NCI-H2196 (cell line): ENCODE results near the gene LRIT2.
"Not testable (repeated sequence)": the region's sequence is repeated elsewhere in the genome, so short reads cannot be mapped to it uniquely, and the experiment has no call there.

ENCODE experiments used
- DNase-seq: peaks from one replicate; lab custom pipeline; 2025; ENCODE audit not compliant: unreplicated experiment; lab: John Stamatoyannopoulos, UW

Gene LRIT2

DNA sequence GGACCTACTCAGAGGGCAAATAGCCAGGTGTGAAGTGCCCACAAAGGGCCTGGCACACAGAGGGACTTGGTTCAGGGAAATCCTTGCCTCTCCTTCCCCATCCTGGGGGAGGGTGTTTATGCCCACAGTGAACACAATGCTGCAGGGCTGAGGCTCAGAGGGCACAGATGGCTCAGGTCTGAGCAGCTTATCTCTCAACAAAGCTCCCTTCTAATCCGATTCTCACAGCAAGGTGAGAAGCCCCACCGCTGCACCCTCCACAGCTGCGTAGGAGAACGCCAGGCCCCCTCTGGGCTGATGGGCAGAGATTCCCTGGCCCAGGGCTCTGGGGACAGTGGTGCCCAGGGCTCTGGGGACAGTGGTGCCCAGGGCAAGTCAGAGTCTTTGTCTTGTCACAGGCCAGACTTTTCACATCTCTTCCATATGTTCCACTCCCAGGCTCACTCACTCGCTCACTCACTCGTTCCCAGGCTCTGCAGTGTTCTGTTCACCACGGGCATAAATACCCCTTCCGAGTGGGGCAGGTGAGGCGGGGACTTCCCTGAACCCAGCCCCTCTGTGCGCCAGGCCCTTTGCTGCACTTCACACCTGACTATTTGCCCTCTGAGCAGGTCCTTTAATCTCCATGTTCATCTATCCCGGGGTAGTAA lies 39.7 kb downstream of the LRIT2 start:
- DNase-seq: peak; percentile 7

GRCh38 chr10:84184517-84184916 lies 40.8 kb downstream of the LRIT2 start:
- DNase-seq: peak; percentile 5

DNA sequence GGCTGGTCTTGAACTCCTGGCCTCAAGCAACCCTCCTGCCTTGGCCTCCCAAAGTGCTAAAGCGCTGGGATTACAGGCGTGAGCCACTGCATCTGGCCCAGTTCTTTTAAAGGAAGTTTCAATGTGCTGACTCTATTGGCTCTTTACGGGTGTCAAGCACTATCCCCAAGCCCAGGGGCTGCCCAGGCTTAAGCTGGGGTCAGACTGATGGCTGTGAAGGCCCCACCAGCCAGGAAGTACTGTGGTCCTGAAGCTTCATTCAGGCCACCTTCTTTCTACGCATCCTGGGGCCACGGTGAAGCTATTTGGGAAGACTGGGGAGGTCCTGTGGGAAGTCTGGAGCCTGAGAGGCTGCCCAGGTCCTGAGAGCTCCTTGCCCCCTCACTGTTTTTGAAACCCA lies 43.7 kb downstream of the LRIT2 start:
- no peak for DNase-seq

GRCh38 chr10:84180386-84180785 lies 45.0 kb downstream of the LRIT2 start:
- DNase-seq: not testable (repeated sequence)

- peak; percentile 67 for DNase-seq
These were observed 46.2 kb downstream of the LRIT2 start for GRCh38 chr10:84179059-84179710.

DNA sequence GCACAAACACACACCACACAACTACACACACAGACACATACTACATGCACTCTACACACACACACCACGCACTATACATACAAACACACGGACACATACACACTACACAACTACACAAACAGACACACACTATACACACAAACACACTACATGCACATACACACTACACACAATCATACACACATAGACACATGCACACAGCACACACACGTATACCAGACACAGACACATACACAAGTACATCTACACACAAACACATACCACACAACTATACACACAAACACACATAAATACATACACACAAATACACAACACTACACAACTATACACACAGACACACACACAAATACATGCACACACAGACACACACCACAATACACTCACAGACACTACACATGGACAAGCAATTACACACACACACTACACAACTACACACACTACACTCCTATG lies 47.2 kb downstream of the LRIT2 start:
- DNase-seq: no peak

- no peak for DNase-seq
These were observed 47.7 kb downstream of the LRIT2 start for GRCh38 chr10:84177541-84178141.

- DNase-seq: no peak
These were observed 48.4 kb downstream of the LRIT2 start for GRCh38 chr10:84176836-84177474.

GRCh38 chr10:84176351-84176750 lies 49.0 kb downstream of the LRIT2 start:
- no peak for DNase-seq

GRCh38 chr10:84175436-84175835 lies 49.9 kb downstream of the LRIT2 start:
- DNase-seq: no peak

GRCh38 chr10:84173501-84173929 lies 51.8 kb downstream of the LRIT2 start, which contains the start of gene GPR15LG:
Gene GPR15LG, plus strand, starts transcription at chr10:84173801. Its CDS starts 51 bp downstream, at chr10:84173852.
- no peak for DNase-seq

DNA sequence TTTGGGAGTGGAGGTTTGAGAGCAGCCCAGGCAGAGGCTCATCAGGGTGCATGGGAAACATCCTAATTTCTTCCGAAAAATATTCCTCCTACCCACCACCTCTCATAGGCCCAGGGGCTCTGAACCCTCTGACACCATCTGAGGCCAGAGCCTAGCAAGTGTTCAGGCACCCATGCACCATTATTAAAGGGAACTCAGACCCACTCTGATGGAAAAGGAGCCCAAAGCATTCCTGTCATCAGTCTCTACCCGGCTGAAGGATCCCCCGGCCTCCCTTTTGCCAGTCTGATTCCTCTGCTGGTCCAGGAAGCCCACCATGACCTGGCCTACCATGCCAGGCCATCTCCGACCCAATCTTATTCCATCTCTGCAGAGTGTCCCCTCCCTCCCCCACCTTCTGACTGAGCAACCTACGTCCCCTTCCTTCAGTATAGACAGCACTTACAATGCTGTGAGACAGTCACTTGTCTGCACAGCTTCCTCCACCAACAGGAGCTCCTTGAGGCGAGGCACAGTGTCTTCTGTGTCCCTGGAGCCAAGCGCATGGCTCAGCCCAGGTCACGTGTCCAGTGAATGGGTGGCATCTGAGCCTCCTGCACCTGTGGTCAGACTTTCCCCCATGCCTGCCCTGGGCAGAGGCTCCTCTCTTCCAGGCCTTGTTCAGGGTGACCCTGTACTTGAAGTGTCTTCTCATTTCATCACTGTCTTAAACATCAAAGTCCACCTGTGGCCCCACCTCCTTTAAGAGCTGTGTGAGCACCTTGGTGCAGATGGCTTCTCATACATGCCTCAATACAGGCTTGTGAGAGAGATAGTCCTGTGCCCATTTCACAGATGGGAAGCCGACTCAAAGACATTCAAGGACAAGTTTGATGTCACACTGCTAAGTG lies 52.6 kb downstream of the LRIT2 start:
- DNase-seq: no peak

- DNase-seq: not testable (repeated sequence)
These were observed 53.5 kb downstream of the LRIT2 start for GRCh38 chr10:84171700-84172466.

DNA sequence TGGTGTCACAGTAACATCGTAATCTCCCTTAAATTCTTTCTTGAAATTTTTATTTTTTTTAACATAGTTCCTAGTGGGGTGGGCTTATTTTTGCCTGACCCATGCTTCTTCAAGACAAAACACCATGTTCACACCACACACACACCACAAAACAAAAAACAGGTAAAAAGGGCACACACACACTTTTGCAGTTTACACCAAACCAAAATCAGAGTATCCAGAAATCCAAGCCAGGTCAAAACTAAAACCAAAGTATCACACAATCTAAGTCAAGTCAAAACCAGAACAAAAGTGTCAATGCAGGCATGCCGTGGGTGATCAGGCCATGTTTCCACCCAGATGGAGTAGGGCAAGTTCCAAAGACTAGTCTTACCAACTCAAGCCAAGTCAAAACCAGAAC lies 54.1 kb downstream of the LRIT2 start:
- not testable (repeated sequence) for DNase-seq
